Cardiac fibroblast (primary cell): ENCODE measurements around the gene FAM229A.
"Not testable (repeated sequence)": the region's sequence is repeated elsewhere in the genome, so short reads cannot be mapped to it uniquely, and the experiment has no call there.

Experiments
- DNase-seq, 2 donors: peaks; one replicate each; pipeline versions ENCODE4 v3.0.0 to v3.0.0-alpha.2; 2010; ENCODE audit warnings: low read depth in 2 of 2
- H3K4me3 ChIP-seq, 2 donors: replicated peaks in 1 of 2; 1 replicate in 1 of 2; 2 replicates in 1 of 2; pipeline ENCODE4 v1.5.1; 2011; ENCODE audit warnings: low read depth in 2 of 2, low read length in 2 of 2, mild to moderate bottlenecking in 2 of 2, moderate library complexity in 1 of 2
- TF ChIP-seq, protein P1 (sequence below): IDR thresholded peaks from one replicate; pipeline ENCODE4 v1.5.1; 2011; ENCODE audit warnings: low read depth, mild to moderate bottlenecking, low read length, inconsistent platforms

FAM229A gene

DNA sequence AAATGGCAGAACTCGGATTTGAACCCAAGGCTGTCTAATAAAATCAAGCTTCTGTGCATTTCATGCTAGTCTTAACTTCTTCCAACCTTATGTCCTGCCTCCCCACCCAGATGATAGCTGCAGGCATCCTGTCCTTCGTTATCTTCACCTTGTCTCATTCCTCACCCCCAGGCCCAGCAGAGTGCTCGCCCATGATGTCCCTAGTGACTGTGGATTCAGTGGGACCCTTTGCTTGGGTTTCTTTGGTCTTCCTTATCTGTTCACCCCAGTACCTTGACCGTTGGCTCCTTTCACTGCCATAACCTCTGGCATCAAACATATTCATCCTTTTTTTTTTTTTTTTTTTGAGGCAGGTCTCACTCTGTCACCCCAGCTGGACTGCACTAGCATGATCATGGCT lies 37.6 kb upstream of the FAM229A start:
- DNase-seq: no peak
- no peak overlapping the region for H3K4me3 ChIP-seq
- TF ChIP-seq, protein P1, sequence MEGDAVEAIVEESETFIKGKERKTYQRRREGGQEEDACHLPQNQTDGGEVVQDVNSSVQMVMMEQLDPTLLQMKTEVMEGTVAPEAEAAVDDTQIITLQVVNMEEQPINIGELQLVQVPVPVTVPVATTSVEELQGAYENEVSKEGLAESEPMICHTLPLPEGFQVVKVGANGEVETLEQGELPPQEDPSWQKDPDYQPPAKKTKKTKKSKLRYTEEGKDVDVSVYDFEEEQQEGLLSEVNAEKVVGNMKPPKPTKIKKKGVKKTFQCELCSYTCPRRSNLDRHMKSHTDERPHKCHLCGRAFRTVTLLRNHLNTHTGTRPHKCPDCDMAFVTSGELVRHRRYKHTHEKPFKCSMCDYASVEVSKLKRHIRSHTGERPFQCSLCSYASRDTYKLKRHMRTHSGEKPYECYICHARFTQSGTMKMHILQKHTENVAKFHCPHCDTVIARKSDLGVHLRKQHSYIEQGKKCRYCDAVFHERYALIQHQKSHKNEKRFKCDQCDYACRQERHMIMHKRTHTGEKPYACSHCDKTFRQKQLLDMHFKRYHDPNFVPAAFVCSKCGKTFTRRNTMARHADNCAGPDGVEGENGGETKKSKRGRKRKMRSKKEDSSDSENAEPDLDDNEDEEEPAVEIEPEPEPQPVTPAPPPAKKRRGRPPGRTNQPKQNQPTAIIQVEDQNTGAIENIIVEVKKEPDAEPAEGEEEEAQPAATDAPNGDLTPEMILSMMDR: no peak

DNA sequence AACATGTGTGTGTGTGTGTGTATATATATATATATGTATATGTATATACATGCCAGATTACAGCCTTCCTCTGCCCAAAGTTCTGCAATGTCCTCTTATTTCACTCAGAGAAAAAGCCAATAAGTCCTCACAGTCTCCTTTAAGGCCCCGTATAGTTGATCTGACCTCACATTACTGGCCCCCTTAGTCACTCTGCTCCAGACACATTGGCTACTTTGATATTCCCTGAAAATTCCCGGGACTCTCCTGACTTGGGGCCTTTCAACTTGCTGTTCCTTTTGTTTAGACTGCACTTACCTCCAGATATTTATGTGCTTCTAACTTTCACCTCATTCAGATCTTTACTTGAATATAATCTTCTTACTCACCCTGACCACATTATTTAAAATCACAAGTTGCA lies 36.1 kb upstream of the FAM229A start:
- H3K4me3 ChIP-seq: no peak overlapping the region
- no peak for DNase-seq
- TF ChIP-seq, protein P1: no peak

DNA sequence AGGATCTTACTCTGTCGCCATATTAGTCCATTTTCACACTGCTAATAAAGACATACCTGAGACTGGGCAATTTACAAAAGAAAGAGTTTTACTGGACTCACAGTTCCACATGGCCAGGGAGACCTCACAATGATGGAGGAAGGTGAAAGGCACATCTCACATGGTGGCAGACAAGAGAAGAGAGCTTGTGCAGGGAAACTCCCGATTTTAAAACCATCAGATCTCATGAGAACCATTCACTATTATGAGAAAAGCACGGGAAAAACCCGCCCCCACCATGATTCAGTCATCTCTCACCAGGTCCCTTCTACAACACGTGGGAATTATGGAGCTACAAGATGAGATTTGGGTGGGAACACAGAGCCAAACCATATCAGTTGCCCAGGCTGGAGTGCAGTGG lies 34.2 kb upstream of the FAM229A start:
- H3K4me3 ChIP-seq, DNase-seq: not testable (repeated sequence)

DNA sequence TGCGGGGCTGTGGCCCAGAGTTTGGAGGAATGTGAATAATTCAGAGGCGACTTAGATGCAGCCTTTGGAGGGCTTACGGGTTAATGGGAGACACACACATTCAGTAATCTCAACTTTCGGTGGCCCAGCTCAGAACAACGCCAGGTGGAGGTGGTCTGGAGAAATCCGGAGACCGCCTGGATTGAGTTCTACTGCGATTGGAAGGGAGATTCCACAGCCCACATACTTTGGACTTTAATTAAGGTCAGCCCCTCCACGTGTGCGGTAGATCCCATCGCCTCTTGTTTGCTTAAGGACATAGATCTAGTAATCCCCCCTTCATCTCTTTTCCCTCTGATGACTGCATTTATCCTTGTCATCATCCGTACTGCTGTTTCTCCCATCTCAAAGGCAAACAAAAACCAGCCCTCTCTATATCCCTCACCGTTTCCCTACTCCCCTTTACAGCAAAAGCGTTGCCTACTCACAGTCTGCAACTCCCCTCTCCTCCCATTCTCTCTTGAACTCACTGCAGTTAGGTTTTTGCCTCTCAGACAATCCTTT lies 32.7 kb upstream of the FAM229A start:
- no peak for DNase-seq
- H3K4me3 ChIP-seq: peak overlapping the region; percentile 74 to 94
- TF ChIP-seq, protein P1: no peak

DNA sequence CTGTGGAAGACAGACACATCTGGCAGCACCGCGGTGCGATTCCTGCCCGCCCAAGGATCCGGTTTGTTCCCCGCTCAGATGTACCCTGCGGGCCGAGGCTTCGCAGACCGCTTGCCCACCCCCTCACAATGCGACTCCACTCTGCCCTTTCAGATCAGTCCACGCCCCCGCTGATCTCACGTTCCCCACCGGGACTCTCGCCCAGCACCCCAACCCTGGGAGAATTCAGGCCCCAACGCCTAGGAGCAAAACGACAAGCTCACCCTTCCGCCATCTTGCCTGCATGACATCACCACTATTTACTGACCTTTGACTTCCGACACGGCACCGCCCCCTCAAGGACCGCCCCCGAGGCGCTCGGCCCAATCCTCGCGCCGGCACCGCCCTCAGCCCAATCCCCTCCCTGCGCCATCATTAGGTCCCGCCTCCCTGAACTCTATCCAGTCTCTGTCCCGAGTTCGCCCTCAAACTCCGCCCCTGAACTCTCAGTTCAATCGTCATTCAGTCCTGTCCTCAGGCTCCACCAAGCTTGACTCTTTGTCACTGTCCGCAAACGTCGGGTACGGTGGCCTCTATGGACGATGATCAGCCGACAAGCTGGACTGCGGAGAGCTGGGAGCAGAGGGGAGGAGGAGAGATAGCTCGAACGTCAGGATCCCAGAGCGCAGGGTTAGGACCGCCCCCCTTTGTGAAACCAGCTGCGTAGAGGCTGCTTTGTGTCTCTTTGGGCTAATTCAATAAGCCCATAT lies 32.0 kb upstream of the FAM229A start, which contains the start of gene BSDC1:
TSS of gene BSDC1 (minus strand) at position 301 of the 749 bp plus-strand sequence. CDS start at position 274, 27 bp downstream.
- peak within 1 kb of the TSS; percentile 74 to 94 for H3K4me3 ChIP-seq
- TF ChIP-seq, protein P1: no peak
- peak; percentile 98 to 99 for DNase-seq

DNA sequence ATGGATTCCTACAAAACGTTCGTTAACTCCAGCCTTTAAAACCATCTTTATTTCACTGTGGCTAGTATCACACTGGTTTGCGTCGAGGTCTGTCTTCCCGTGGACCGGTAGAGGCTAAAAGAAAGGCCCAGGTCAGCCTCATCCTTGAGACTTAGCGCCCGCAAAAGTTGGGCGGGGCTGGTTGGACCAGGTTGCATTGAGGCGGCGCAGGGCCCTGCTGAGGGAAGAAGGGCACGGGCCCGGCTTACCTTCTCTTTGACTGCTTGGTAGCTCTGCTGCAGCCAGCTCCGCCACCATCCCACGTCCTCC lies 31.5 kb upstream of the FAM229A start:
- TF ChIP-seq, protein P1: no peak
- DNase-seq: no peak
- peak overlapping the region; percentile 74 to 94 for H3K4me3 ChIP-seq

DNA sequence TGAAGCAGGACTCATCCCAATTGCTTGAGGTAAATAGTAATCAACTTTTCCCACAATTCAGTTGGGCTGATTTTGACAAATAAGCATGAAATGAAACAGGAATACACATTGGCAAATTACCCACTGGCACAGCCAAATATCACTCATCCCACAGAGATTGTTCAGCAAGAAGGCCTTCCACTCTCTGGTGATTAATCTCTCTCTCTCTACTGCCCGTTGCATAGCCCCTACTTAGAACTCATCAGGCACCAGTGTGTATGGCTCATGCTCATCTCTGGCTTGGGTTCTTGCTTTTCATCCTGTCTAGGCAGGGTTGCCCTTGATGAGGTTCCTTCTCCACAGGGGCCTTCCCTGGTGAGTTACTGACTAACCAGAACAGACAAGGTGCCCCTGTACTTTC lies 30.9 kb upstream of the FAM229A start:
- TF ChIP-seq, protein P1: no peak
- peak; percentile 43 to 56 for DNase-seq
- peak overlapping the region; percentile 74 to 94 for H3K4me3 ChIP-seq
